Immature natural killer cell (primary cell): ENCODE measurements around the gene GDA. TPM values are rescaled to one million over a fixed set of nuclear protein-coding genes. Genes with fewer than 3 reads are reported as not detected.

ENCODE experiments used
- DNase-seq, 3 donors: peaks; one replicate each; pipeline ENCODE4 v3.0.0; 2022; ENCODE audit warnings: mixed read lengths in 1 of 3
- H3K27ac Mint-ChIP-seq, 6 donors: one replicate each; pipeline ENCODE4 v1.8.0; 2020; ENCODE audit warnings: mixed read lengths in 6 of 6, mild to moderate bottlenecking in 5 of 6, inconsistent platforms in 4 of 6, moderate library complexity in 3 of 6
- H3K27me3 Mint-ChIP-seq, 3 donors: one replicate each; pipeline ENCODE4 v1.8.0; 2020 to 2021; ENCODE audit warnings: low read depth in 3 of 3, mild to moderate bottlenecking in 3 of 3, mixed read lengths in 3 of 3, moderate library complexity in 3 of 3, inconsistent platforms in 1 of 3
- H3K36me3 Mint-ChIP-seq, 3 donors: one replicate each; pipeline ENCODE4 v1.8.0; 2020; ENCODE audit warnings: mixed read lengths in 3 of 3, inconsistent platforms in 2 of 3, mild to moderate bottlenecking in 2 of 3
- H3K4me1 Mint-ChIP-seq, 2 donors: one replicate each; pipeline ENCODE4 v1.8.0; 2020; ENCODE audit warnings: inconsistent platforms in 2 of 2, mild to moderate bottlenecking in 2 of 2, mixed read lengths in 2 of 2, moderate library complexity in 1 of 2
- H3K4me3 Mint-ChIP-seq, 5 donors: one replicate each; pipeline ENCODE4 v1.8.0; 2020; ENCODE audit warnings: mild to moderate bottlenecking in 5 of 5, mixed read lengths in 5 of 5, inconsistent platforms in 3 of 5, moderate library complexity in 3 of 5
- H3K9me3 Mint-ChIP-seq, 6 donors: one replicate each; pipeline ENCODE4 v1.8.0; 2020; ENCODE audit warnings: mild to moderate bottlenecking in 6 of 6, mixed read lengths in 6 of 6, inconsistent platforms in 4 of 6, moderate library complexity in 3 of 6
- polyA plus RNA-seq, 3 donors: library from polyadenylated mRNA; unstranded; fragments of 300-500 nt; fragmentation: Illumina TruSeq; gene quantifications; one replicate each; pipeline ENCODE4 v1.2.3, GENCODE V29; 2021

GDA gene
- polyA plus RNA-seq, 3 donors from 2014 or later, result not detected

DNA sequence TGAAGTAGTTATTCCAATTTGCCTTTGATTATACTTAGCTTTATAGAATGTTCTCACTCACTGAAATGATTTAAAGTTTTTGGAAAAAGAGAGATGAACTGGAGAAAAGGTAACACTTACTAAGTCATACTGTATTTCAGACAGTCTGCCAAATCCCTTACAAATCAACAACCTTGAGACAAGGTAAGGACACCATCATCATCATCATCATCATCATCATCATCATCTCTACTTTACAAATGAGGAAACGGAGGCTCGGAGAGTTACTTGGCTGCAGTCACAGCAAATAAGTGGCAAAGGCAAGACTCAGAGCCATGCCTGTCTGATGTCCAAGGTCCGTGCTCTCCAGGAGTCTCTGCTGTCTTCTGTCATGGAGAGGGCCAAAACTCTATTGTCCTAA is 9.4 kb downstream of the GDA start:
- Mint-ChIP-seq H3K27me3 (peaks cover 0 to 3% (median 2%) of the 10 kb centered on the region in 3 donors), H3K9me3 (peaks cover 0 to 4% (median 0%) of the 10 kb centered on the region in 6 donors)

DNA sequence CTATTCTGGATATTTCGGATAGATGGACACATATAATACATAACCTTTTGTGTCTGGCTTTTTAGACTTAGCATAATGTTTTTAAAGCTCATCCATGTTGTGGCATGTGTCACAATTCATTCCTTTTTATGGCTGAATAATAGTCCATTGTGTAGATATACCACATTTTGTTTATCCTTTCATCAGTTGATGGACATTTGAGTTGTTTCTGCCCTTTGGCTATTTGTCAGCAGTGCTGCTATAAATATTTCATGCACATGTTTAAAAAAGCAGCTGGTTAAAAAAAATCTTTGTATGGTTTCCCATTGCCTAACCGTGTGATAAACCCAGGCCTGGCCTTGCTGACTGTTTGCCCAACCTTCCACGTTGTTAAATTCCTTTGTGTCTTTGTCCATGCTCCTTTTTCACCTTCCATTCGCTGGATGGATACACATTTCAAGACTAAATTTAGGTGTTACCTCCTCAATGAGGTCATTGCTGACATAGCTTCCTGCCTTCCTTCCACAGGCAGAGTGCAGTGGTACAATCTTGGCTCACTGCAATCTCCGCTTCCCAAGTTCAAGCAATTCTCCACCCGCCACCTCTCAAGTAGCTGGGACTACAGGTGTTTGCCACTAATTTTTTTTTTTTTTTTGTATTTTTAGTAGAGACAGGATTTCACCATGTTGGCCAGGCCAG is 11.3 kb downstream of the GDA start:
- no peak overlapping the region for H3K27ac Mint-ChIP-seq
- no peak overlapping the region for H3K4me3 Mint-ChIP-seq
- peaks cover 0 to 2% (median 0%) of the 10 kb centered on the region in 6 donors for H3K9me3 Mint-ChIP-seq
- no peak for DNase-seq
- H3K4me1 Mint-ChIP-seq, result no peaks in the 10 kb centered on the region
- peaks cover 0 to 3% (median 2%) of the 10 kb centered on the region in 3 donors for H3K27me3 Mint-ChIP-seq
- H3K36me3 Mint-ChIP-seq, result no peaks in the 10 kb centered on the region

More for the DNA sequence above, 9.4 kb downstream of the GDA start:
- Mint-ChIP-seq H3K4me3 (no peak overlapping the region), H3K36me3 (no peaks in the 10 kb centered on the region), H3K4me1 (no peaks in the 10 kb centered on the region), H3K27ac (no peak overlapping the region)
- DNase-seq, result no peak

DNA sequence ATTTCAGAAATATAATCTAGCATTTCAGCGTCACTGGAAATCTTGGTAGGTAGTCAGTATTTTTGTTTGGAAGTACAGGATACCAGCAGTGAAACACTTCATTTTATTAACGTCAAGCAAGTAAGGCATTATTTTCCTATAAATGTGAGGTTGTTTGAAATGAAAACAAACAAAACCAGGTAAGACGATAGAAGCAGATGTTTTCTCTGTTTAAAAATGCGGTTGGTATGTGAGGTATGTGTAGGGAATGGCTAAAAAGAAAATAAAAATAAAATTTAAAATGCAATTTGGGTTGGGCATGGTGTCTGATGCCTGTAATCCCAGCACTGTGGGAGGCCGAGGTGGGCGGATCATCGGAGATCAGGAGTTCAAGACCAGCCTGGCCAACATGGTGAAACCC is 16.1 kb downstream of the GDA start:
- H3K4me3 Mint-ChIP-seq, result no peak overlapping the region
- peaks cover 0 to 3% (median 1%) of the 10 kb centered on the region in 3 donors for H3K27me3 Mint-ChIP-seq
- no peak overlapping the region for H3K27ac Mint-ChIP-seq
- no peaks in the 10 kb centered on the region for H3K4me1 Mint-ChIP-seq
- peaks cover 0 to under 1% (median 0%) of the 10 kb centered on the region in 6 donors for H3K9me3 Mint-ChIP-seq
- DNase-seq, result no peak
- H3K36me3 Mint-ChIP-seq, result no peaks in the 10 kb centered on the region

DNA sequence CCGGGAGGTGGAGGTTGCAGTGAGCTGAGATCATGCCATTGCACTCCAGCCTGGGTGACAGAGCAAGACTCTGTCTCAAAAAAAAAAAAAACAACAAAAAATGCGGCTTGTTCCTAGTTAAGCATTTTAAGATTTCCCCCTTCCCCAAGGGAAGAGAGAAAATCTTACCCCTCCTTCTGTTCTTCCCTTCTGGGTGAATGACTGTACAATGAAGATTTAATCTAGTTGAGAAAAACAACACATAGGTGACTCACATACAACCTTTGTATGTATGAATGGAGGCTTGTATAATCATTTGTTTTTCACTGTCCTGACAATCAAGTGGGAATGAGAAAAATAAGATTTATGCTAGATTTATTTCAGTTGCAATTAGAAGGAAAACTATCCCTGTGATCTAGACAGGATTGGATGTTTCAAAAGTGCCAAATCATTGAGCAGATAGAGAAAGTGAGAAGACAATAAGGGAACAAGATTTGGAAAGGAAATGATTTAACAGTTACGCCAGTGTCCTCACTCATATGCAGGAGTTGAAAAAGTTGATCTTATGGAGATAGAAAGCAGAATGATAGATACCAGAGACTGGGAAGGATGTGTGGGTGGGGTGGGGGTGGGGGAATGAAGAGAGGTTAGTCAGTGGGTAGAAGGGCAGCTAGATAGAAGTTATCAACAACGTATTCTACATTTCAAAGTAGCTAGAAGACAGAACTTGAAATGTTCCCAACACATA is 16.7 kb downstream of the GDA start:
- DNase-seq, result no peak
- Mint-ChIP-seq H3K4me3 (no peak overlapping the region), H3K4me1 (no peaks in the 10 kb centered on the region), H3K36me3 (no peaks in the 10 kb centered on the region), H3K27ac (no peak overlapping the region), H3K9me3 (no peaks in the 10 kb centered on the region), H3K27me3 (peaks cover 0 to 3% (median 1%) of the 10 kb centered on the region in 3 donors)

DNA sequence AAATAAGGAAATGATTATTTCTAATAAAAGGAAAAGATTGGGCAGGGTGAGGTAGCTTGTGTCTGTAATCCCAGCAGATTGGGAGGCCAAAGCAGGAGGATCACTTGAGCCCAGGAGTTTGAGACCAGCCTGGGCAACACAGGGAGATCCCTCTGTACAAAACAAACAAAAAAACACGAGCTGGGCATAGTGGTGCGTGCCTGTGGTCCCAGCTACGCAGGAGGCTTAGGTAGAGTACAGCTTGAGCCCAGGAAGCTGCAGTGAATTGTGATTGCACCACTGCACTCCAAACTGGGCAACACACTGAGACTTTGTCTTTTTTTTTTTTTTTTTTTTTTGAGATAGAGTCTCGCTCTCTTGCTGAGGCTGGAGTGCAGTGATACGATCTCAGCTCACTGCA is 18.8 kb downstream of the GDA start:
- no peak overlapping the region for H3K27ac Mint-ChIP-seq
- H3K4me1 Mint-ChIP-seq, result no peaks in the 10 kb centered on the region
- no peaks in the 10 kb centered on the region for H3K9me3 Mint-ChIP-seq
- H3K4me3 Mint-ChIP-seq, result no peak overlapping the region
- no peak for DNase-seq
- H3K27me3 Mint-ChIP-seq, result peaks cover 0 to 2% (median 1%) of the 10 kb centered on the region in 3 donors
- H3K36me3 Mint-ChIP-seq, result no peaks in the 10 kb centered on the region

DNA sequence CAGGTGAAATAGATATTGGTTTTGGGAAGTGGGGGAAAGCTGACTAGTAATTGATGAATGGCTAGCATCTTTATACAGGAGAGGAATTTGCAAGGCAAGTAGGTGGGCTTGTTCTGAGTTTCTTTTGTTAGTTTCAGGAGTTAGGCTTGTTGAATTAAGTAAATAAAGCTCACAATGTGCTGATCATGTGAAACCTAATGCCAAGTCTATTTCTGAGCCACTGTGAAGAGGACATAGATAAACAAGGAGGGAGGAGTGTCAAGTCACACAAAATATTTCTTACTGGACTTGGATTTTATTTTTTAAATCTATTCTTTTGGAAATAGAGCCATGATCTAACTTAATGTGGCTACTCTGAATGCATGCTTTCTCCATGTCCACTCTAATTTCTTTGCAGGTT is 19.9 kb downstream of the GDA start:
- Mint-ChIP-seq H3K4me3 (no peak overlapping the region), H3K27ac (no peak overlapping the region), H3K4me1 (no peaks in the 10 kb centered on the region), H3K36me3 (no peaks in the 10 kb centered on the region), H3K9me3 (no peaks in the 10 kb centered on the region), H3K27me3 (peaks cover 0 to 2% (median 1%) of the 10 kb centered on the region in 3 donors)
- no peak for DNase-seq

DNA sequence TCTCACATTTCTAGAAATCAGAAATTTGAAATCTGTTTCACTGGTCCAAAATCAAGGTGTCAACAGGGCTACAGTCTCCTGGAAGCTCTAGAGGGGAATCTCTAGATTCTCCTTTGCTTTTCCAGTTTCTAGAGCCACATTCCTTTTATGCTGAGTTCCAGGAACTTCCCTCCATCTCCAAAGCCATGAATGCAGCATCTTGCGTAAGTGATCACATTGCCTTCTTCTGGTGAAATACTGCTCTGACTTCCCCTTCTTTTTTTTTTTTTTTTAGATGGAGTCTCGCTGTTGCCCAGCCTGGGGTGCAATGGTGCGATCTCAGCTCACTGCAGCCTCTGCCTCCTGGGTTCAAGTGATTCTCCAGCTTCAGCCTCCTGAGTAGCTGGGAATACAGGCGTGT is 23.8 kb downstream of the GDA start:
- Mint-ChIP-seq H3K27me3 (peaks cover 2 to 4% (median 2%) of the 10 kb centered on the region in 3 donors), H3K4me3 (no peak overlapping the region), H3K27ac (no peak overlapping the region), H3K9me3 (no peaks in the 10 kb centered on the region), H3K36me3 (no peaks in the 10 kb centered on the region), H3K4me1 (no peaks in the 10 kb centered on the region)
- DNase-seq, result no peak

DNA sequence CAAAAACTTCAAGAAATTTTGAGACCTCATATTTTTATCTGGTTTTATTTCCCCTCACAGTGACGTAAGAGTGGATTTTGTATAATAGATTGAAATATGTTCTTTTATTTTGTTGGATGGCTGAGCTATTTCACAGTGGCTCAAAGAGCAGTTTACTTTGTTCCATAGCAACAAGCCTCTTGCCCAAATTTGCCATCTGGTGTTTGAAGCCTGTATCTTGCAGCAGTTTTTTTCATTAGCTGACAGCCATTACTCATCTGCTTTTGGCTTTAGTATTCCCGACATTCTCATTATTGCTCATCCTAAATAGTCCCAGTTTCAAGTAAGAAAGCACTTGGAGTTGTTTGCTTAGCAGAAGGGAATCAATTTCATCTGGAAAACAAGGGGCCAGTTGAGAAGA is 36.3 kb downstream of the GDA start:
- Mint-ChIP-seq H3K4me1 (no peaks in the 10 kb centered on the region), H3K27me3 (peaks cover 0 to 6% (median 4%) of the 10 kb centered on the region in 3 donors), H3K36me3 (no peaks in the 10 kb centered on the region), H3K4me3 (no peak overlapping the region), H3K9me3 (peaks cover 0 to 2% (median 0%) of the 10 kb centered on the region in 6 donors), H3K27ac (no peak overlapping the region)
- DNase-seq, result no peak

DNA sequence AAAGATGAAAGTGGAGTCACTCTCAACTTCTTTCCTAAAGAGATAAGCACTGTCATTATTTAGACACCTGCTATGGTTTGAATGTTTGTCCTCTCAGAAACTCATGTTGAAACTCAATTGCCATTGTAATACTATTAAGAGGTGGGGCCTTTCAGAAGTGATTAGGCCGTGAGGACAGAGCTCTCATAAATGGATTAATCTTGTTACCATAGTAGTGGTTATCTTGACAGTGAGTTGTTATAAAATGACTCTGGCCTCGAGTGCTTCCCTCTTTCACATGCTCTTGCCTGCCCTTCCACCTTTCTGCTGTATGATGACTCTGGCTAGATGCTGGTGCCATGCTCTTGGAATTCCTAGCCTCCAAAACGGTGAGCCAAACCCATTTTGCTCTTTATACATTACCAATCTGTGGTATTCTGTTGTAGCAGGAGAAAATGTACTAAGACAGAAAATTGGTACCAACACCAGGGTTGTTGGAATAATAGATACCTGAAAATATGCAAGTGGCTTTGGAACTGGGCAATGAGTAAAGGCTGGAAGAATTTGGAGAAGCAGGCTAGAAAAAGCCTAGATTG is 38.0 kb downstream of the GDA start:
- no peak for DNase-seq
- Mint-ChIP-seq H3K27ac (no peak overlapping the region), H3K4me3 (no peak overlapping the region), H3K9me3 (peaks cover 0 to 2% (median 0%) of the 10 kb centered on the region in 6 donors), H3K36me3 (no peaks in the 10 kb centered on the region), H3K4me1 (no peaks in the 10 kb centered on the region), H3K27me3 (peaks cover 0 to 4% (median 2%) of the 10 kb centered on the region in 3 donors)

DNA sequence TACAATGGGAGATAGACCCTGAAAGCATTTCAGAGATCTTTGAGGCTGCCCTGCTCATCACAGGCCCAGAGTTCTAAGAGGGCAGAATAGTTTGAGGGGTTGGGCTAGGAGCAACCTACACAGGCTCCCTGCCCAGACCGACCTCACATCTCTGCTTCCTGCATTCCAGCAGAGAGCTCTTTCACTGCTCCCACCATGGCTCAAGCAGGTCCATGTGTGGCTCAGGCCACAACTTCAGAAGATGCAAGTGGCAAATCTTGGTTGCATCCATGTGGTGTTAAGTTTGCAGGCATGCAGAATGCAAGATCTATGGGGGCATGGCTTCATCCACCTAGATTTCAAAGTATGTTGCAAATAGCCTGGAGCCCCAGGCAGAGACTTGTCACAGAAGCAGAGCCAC is 39.0 kb downstream of the GDA start:
- H3K36me3 Mint-ChIP-seq, result no peaks in the 10 kb centered on the region

DNA sequence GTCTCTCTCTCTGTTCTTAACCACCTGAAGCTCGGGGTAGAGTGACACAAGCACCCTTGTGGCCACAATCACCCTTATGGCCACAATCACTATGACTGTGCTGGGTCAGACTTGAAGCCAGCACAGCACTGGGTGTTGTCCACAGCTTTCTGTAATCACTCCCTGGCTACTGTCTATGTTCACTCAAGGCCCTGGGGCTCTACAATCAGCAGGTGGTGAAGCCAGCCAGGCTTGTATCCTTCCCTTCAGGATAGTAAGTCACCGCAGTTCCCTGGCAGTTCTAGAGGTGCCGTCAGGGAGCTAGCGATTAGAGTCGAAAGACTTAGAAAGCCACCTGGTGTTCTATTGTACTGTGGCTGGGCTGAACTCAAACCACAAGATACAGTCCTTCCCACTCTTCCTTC is 44.2 kb downstream of the GDA start:
- H3K9me3 Mint-ChIP-seq, result no peaks in the 10 kb centered on the region
- no peaks in the 10 kb centered on the region for H3K4me1 Mint-ChIP-seq
- no peak overlapping the region for H3K27ac Mint-ChIP-seq
- no peak overlapping the region for H3K4me3 Mint-ChIP-seq
- H3K27me3 Mint-ChIP-seq, result peaks cover 2 to 4% (median 4%) of the 10 kb centered on the region in 3 donors
- DNase-seq, result no peak
- H3K36me3 Mint-ChIP-seq, result no peaks in the 10 kb centered on the region

More for the DNA sequence above, 39.0 kb downstream of the GDA start:
- H3K27me3 Mint-ChIP-seq, result peaks cover 2 to 4% (median 2%) of the 10 kb centered on the region in 3 donors
- H3K27ac Mint-ChIP-seq, result no peak overlapping the region
- H3K4me1 Mint-ChIP-seq, result no peaks in the 10 kb centered on the region
- no peak for DNase-seq
- H3K4me3 Mint-ChIP-seq, result no peak overlapping the region
- peaks cover 0 to 2% (median 0%) of the 10 kb centered on the region in 6 donors for H3K9me3 Mint-ChIP-seq

DNA sequence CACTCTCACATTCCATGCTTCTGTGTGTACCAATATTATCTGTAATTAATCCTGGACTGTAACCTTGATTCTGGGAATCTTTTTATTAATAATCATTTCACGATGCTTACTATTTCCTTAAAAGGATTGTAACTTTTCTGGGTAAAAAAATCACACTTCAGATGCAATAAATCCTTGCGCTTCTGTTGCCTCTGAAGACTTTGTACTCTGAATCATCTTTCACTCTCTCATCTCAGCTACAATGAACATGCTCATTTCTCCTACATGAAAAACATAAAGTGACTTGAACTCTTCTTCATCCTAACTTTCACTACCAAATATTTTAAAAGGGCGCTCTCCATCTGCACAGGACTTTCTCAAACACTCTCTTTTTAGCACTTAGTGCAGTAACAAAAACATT is 50.0 kb downstream of the GDA start:
- H3K4me3 Mint-ChIP-seq, result no peak overlapping the region

DNA sequence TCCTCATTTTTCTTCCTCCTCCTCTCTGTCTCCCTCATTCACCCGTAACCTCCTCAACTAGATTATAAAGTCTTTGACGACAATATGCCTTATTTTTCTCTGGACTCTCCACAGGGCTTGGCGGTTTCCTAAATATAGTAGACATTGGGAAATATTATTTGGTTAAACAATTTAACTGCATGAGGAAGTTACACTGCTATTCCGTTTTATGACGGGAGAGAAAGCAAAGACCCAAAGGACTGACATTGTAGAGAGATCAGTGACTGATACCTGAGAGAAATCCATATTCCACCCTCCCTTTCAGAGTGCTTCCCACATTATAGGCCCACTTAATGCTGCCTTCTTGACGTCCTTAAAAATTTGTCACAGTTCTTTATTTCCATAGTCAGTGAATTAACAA is 51.2 kb downstream of the GDA start:
- DNase-seq, result no peak
- no peaks in the 10 kb centered on the region for H3K4me1 Mint-ChIP-seq
- no peak overlapping the region for H3K27ac Mint-ChIP-seq
- no peak overlapping the region for H3K4me3 Mint-ChIP-seq
- H3K9me3 Mint-ChIP-seq, result no peaks in the 10 kb centered on the region
- H3K36me3 Mint-ChIP-seq, result no peaks in the 10 kb centered on the region
- H3K27me3 Mint-ChIP-seq, result peaks cover 0 to 12% (median 6%) of the 10 kb centered on the region in 3 donors

More for the DNA sequence above, 50.0 kb downstream of the GDA start:
- no peaks in the 10 kb centered on the region for H3K9me3 Mint-ChIP-seq
- no peaks in the 10 kb centered on the region for H3K36me3 Mint-ChIP-seq
- H3K27me3 Mint-ChIP-seq, result peaks cover 0 to 12% (median 6%) of the 10 kb centered on the region in 3 donors
- DNase-seq, result no peak
- H3K4me1 Mint-ChIP-seq, result no peaks in the 10 kb centered on the region
- H3K27ac Mint-ChIP-seq, result no peak overlapping the region

DNA sequence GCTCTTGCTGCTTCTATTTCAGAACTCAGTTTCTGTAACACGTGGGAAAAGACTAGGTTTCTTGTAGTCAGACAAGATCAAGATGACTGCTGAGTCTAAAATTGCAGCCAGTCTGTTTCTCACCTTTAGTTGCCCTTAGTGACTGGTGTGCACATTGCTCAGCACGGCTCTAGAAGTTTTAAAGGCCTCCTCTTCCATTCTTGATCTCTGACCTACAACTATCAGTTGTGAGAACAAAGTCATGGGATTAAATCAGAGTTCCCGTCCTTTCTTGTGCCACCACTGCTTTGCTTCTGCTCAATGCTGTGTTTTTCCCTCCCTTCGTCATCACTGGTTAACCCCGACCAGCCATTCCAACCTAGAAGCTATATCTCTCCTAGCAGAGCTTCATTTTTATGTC is 52.8 kb downstream of the GDA start:
- H3K27ac Mint-ChIP-seq, result no peak overlapping the region
- no peaks in the 10 kb centered on the region for H3K9me3 Mint-ChIP-seq
- no peaks in the 10 kb centered on the region for H3K4me1 Mint-ChIP-seq
- no peak for DNase-seq
- no peak overlapping the region for H3K4me3 Mint-ChIP-seq
- H3K36me3 Mint-ChIP-seq, result no peaks in the 10 kb centered on the region
- H3K27me3 Mint-ChIP-seq, result peaks cover 0 to 10% (median 6%) of the 10 kb centered on the region in 3 donors
